K562 (cell line): ENCODE measurements around the gene DENND10. TPM values are rescaled to one million over a fixed set of nuclear protein-coding genes. Genes with fewer than 3 reads are reported as not detected.

Experiments
- ATF2 ChIP-seq: sonication (generic); formaldehyde crosslinking; IDR thresholded peaks from 2 replicates; pipeline ENCODE4 v1.8.1; 2022; ENCODE audit warnings: missing genetic modification reagents
- BRF2 ChIP-seq: IDR thresholded peaks from 3 replicates; pipeline ENCODE4 v1.6.1; 2011; ENCODE audit warnings: borderline replicate concordance, mild to moderate bottlenecking; ENCODE audit not compliant: insufficient read length, insufficient read depth
- GATAD2B ChIP-seq: fragments of 450-650 bp; IDR thresholded peaks from 2 replicates; pipeline ENCODE4 v1.6.1; 2017; ENCODE audit warnings: mild to moderate bottlenecking, borderline replicate concordance
- GTF2F1 ChIP-seq: IDR thresholded peaks from 2 replicates; pipeline ENCODE4 v1.6.1; 2011; ENCODE audit warnings: low read depth, low read length, improper control_type of control experiment
- MEIS2 ChIP-seq: fragments of 450-650 bp; IDR thresholded peaks from 2 replicates; pipeline ENCODE4 v1.6.1; 2014; ENCODE audit warnings: mild to moderate bottlenecking; ENCODE audit not compliant: partially characterized antibody
- PATZ1 ChIP-seq: fragments of 250-450 bp; sonication (Bioruptor Pico); IDR thresholded peaks from 2 replicates; pipeline ENCODE4 v1.5.0; 2020; ENCODE audit warnings: mild to moderate bottlenecking, borderline replicate concordance
- TARDBP ChIP-seq: fragments of 450-650 bp; IDR thresholded peaks from 2 replicates; pipeline ENCODE4 v1.6.1; 2016
- TCF7L2 ChIP-seq: fragments of 150-350 bp; IDR thresholded peaks from 2 replicates; pipeline ENCODE4 v1.6.1; 2016; ENCODE audit warnings: low read depth, mild to moderate bottlenecking, low read length, moderate library complexity
- TRIM24 ChIP-seq, 2 experiments: fragments of 450-650 bp; IDR thresholded peaks; 2 replicates each; pipeline ENCODE4 v1.6.1; 2016
- UBTF ChIP-seq, 2 experiments: IDR thresholded peaks; 2 replicates each; pipeline ENCODE4 v1.6.1; 2012; ENCODE audit warnings: improper control_type of control experiment in 2 of 2, low read depth in 2 of 2, low read length in 2 of 2, borderline replicate concordance in 1 of 2
- YY1 ChIP-seq, 3 experiments: IDR thresholded peaks; 2 replicates each; pipeline ENCODE4 v1.6.1; 2011; ENCODE audit warnings: low read length in 2 of 3, mild to moderate bottlenecking in 2 of 3, moderate library complexity in 2 of 3, borderline replicate concordance in 1 of 3, control low read depth in 1 of 3, low read depth in 1 of 3; ENCODE audit not compliant: insufficient read depth in 3 of 3, insufficient replicate concordance in 2 of 3, control insufficient read depth in 1 of 3, insufficient read length in 1 of 3; ENCODE audit errors: extremely low read depth in 1 of 3
- ZNF518B ChIP-seq: fragments of 250-450 bp; sonication (Bioruptor Pico); IDR thresholded peaks from 2 replicates; pipeline ENCODE4 v1.5.0; 2021; ENCODE audit warnings: mild to moderate bottlenecking, moderate library complexity
- ZNF766 ChIP-seq: fragments of 200-800 bp; sonication (Bioruptor generic); conservative IDR thresholded peaks from 2 replicates; pipeline ENCODE4 v1.6.1; 2016; ENCODE audit warnings: missing genetic modification characterization, missing compliant biosample characterization
- ZNF780A ChIP-seq: fragments of 250-450 bp; sonication (Bioruptor Pico); IDR thresholded peaks from 2 replicates; pipeline ENCODE4 v1.5.0; 2021; ENCODE audit warnings: mild to moderate bottlenecking
- ZNF79 ChIP-seq: fragments of 250-450 bp; sonication (Bioruptor Pico); IDR thresholded peaks from 2 replicates; pipeline ENCODE4 v1.4.0; 2020; ENCODE audit warnings: low read depth, mild to moderate bottlenecking, moderate library complexity
- polyA plus RNA-seq, 8 experiments: library from polyadenylated mRNA; depleted of rRNA in 4 of 8; stranded (reverse) in 5 of 8; unstranded in 3 of 8; fragments of >200 nt; fragmentation: Nextera tagmentation in 2 of 8; fragmentation: Illumina TruSeq in 1 of 8; extraction: Ambion mirVana in 2 of 8; extraction: Trizol in 1 of 8; gene quantifications; 2 replicates each; pipeline versions ENCODE4 v1.2.1 to v1.2.3, GENCODE V29; 2011 to 2014; ENCODE audit warnings: inconsistent platforms in 1 of 8, missing spikeins in 1 of 8
- total RNA-seq, 7 experiments: library from RNA; depleted of rRNA in 6 of 7; stranded (reverse); fragments of >200 nt in 6 of 7; fragmentation: Illumina TruSeq in 2 of 7; extraction: Trizol in 2 of 7; gene quantifications; 2 replicates each; pipeline versions ENCODE4 v1.2.1 to v1.2.3, GENCODE V29; 2011 to 2021; ENCODE audit warnings: low replicate concordance in 1 of 7

Gene DENND10
- total and polyA plus RNA-seq, 9 of the 15 experiments (the other 6 are each of a cell fraction or from before 2014, with no cell fraction given), result 9.4 to 20.0 (median 12.5) TPM

- TF ChIP-seq YY1 (IDR thresholded peaks at IDR 0.05; ENCODE audit: borderline replicate concordance in 1 of 3, control insufficient read depth in 1 of 3, extremely low read depth in 1 of 3, insufficient read depth in 3 of 3, insufficient read length in 1 of 3, insufficient replicate concordance in 2 of 3, low read depth in 1 of 3, low read length in 2 of 3) (peak in 1 of 3 experiments; percentile 22), TARDBP (no peak), GATAD2B (peak; percentile 59; the same call in 1 of the 2 replicates), ZNF79 (CRISPR knock-in tag) (no peak), ZNF518B (CRISPR knock-in tag) (no peak), ZNF766 (CRISPR knock-in tag) (no peak), PATZ1 (CRISPR knock-in tag) (no peak), ZNF780A (CRISPR knock-in tag) (no peak), MEIS2 (no peak), ATF2 (CRISPR knock-in tag) (no peak), TCF7L2 (no peak), TRIM24 (IDR thresholded peaks at IDR 0.05) (no peak), BRF2 (no peak), GTF2F1 (no peak), UBTF (IDR thresholded peaks at IDR 0.05; ENCODE audit: borderline replicate concordance in 1 of 2, low read depth in 2 of 2, low read length in 2 of 2) (no peak)
Measured at GRCh38 chr10:119165171-119166117, 61.5 kb downstream of the DENND10 start, which contains the start of gene SFXN4 (continued).
